GM19043 (cell line): ENCODE data around the gene BAIAP2L1.

Experiments
- ATAC-seq: cut with Tn5 transposase; IDR thresholded peaks from one replicate; pipeline ENCODE4 v1.9.1; 2021; ENCODE audit warnings: low read depth; ENCODE audit not compliant: unreplicated experiment

The BAIAP2L1 gene

GRCh38 chr7:98281757-98282606, 118.9 kb downstream of the BAIAP2L1 start:
- ATAC-seq: peak; percentile 31

- ATAC-seq: peak; percentile 72
These were observed 119.8 kb downstream of the BAIAP2L1 start, which contains the start of gene BRI3 for GRCh38 chr7:98280791-98281756. BRI3 (plus strand) TSS chr7:98281686; CDS start chr7:98281796, 110 bp downstream.

GRCh38 chr7:98280296-98280695, 120.6 kb downstream of the BAIAP2L1 start:
- no peak for ATAC-seq

- no peak for ATAC-seq
These were observed 122.0 kb downstream of the BAIAP2L1 start for GRCh38 chr7:98278936-98279335.

GRCh38 chr7:98278408-98278807, 122.5 kb downstream of the BAIAP2L1 start:
- ATAC-seq: no peak

- no peak for ATAC-seq
These were observed 124.6 kb downstream of the BAIAP2L1 start for GRCh38 chr7:98276241-98276761.

- no peak for ATAC-seq
These were observed 133.6 kb downstream of the BAIAP2L1 start for GRCh38 chr7:98267303-98267702.

- ATAC-seq: no peak
These were observed 134.1 kb downstream of the BAIAP2L1 start for GRCh38 chr7:98266840-98267239.

GRCh38 chr7:98265841-98266271, 135.0 kb downstream of the BAIAP2L1 start:
- no peak for ATAC-seq

GRCh38 chr7:98257701-98258100, 143.2 kb downstream of the BAIAP2L1 start:
- ATAC-seq: no peak

- ATAC-seq: no peak
These were observed 144.5 kb downstream of the BAIAP2L1 start for GRCh38 chr7:98256431-98256830.

- ATAC-seq: no peak
These were observed 145.8 kb downstream of the BAIAP2L1 start for GRCh38 chr7:98254951-98255610.

- ATAC-seq: no peak
These were observed 146.4 kb downstream of the BAIAP2L1 start for GRCh38 chr7:98254516-98254915.

- peak; percentile 24 for ATAC-seq
These were observed 148.3 kb downstream of the BAIAP2L1 start for GRCh38 chr7:98252425-98253054.

- ATAC-seq: peak; percentile 96
These were observed 149.1 kb downstream of the BAIAP2L1 start, which contains the start of gene TECPR1 for GRCh38 chr7:98251601-98252424. TECPR1 (minus strand) TSS chr7:98252232; CDS start chr7:98246146, 6,086 bp downstream.

GRCh38 chr7:98251231-98251600, 149.7 kb downstream of the BAIAP2L1 start:
- no peak for ATAC-seq

GRCh38 chr7:98250789-98251188, 150.1 kb downstream of the BAIAP2L1 start:
- no peak for ATAC-seq

GRCh38 chr7:98249106-98249505, 151.8 kb downstream of the BAIAP2L1 start:
- no peak for ATAC-seq

GRCh38 chr7:98248156-98248555, 152.7 kb downstream of the BAIAP2L1 start:
- no peak for ATAC-seq
